Loucy (cell line): ENCODE measurements around the gene S100A13.

Experiments
- EZH2phosphoT487 ChIP-seq: fragments of 200-600 bp; IDR thresholded peaks from 2 replicates; pipeline ENCODE4 v1.6.1; 2018; ENCODE audit warnings: antibody characterized with exemption, mild to moderate bottlenecking, moderate library complexity, borderline replicate concordance
- TF ChIP-seq, protein P1 (sequence below): fragments of 200-600 bp; sonication (generic); conservative IDR thresholded peaks from 2 replicates; pipeline ENCODE4 v1.5.1; 2014; ENCODE audit warnings: mild to moderate bottlenecking, antibody characterized with exemption, low read length

DNA sequence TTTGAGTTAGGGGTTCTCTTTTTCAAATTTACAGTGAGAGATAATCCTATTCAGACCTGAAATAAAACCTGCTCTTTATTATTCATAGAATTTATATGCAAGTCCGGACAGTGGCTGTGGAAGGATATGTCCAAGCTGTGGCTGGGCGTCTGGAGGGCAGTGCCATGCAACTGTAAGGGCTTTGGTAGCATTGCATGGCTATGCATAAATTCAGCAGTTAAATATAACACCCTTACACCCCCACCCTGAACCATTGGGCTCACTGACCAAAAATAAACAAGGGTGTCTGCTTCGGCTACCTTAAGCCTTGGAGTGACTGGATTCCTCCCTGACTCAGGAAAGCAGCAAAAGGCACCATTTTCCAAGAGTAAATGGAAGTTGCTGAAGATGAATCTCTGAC, 12.0 kb upstream of the S100A13 start:
- TF ChIP-seq, protein P1, sequence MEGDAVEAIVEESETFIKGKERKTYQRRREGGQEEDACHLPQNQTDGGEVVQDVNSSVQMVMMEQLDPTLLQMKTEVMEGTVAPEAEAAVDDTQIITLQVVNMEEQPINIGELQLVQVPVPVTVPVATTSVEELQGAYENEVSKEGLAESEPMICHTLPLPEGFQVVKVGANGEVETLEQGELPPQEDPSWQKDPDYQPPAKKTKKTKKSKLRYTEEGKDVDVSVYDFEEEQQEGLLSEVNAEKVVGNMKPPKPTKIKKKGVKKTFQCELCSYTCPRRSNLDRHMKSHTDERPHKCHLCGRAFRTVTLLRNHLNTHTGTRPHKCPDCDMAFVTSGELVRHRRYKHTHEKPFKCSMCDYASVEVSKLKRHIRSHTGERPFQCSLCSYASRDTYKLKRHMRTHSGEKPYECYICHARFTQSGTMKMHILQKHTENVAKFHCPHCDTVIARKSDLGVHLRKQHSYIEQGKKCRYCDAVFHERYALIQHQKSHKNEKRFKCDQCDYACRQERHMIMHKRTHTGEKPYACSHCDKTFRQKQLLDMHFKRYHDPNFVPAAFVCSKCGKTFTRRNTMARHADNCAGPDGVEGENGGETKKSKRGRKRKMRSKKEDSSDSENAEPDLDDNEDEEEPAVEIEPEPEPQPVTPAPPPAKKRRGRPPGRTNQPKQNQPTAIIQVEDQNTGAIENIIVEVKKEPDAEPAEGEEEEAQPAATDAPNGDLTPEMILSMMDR = no peak
- TF ChIP-seq EZH2phosphoT487 = no peak
